ENCODE data around the gene CCNJL. TPM values are rescaled to one million over a fixed set of nuclear protein-coding genes. Genes with fewer than 3 reads are reported as not detected.

The CCNJL gene
- total RNA-seq, 1 donor from 2014 or later, result 15.7 TPM

DNA sequence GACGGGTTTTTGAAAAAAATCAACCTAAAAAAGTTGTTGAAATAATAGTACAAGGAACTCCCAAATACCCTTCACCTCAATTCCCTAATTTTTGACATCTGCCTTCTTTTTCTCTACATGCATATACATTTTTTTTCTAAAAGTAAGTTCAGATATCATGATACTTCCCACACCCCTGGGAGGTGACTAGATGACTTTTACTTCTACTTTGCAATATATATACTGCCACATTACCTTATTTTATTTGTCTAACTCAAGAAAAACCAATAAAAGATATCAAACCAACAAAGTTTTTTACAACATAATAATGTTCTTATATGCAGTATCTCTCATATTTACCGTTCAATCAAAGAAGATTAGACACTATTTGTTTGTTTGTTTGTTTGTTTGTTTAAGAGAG is 31.1 kb downstream of the CCNJL start:
- Mint-ChIP-seq H3K9me3 (ENCODE audit: unreplicated experiment) (no peaks in the 10 kb centered on the region), H3K4me3 (ENCODE audit: unreplicated experiment) (no peak overlapping the region), H3K4me1 (ENCODE audit: low read depth, unreplicated experiment) (peaks cover 8% of the 10 kb centered on the region), H3K27ac (ENCODE audit: unreplicated experiment) (no peak overlapping the region), H3K36me3 (ENCODE audit: low read depth, unreplicated experiment) (peaks cover 13% of the 10 kb centered on the region), H3K27me3 (ENCODE audit: low read depth, unreplicated experiment) (no peaks in the 10 kb centered on the region)
- no peak overlapping the region for H2AFZ ChIP-seq (ENCODE audit: low read depth, low read length)
- H3K79me2 ChIP-seq (ENCODE audit: insufficient read depth, low read length), result peaks cover 15% of the 10 kb centered on the region
- no peak overlapping the region for H3K4me2 ChIP-seq (ENCODE audit: low read length)
- H4K20me1 ChIP-seq (ENCODE audit: insufficient read depth, low read length), result peaks cover 24% of the 10 kb centered on the region
- TF ChIP-seq, protein P1, sequence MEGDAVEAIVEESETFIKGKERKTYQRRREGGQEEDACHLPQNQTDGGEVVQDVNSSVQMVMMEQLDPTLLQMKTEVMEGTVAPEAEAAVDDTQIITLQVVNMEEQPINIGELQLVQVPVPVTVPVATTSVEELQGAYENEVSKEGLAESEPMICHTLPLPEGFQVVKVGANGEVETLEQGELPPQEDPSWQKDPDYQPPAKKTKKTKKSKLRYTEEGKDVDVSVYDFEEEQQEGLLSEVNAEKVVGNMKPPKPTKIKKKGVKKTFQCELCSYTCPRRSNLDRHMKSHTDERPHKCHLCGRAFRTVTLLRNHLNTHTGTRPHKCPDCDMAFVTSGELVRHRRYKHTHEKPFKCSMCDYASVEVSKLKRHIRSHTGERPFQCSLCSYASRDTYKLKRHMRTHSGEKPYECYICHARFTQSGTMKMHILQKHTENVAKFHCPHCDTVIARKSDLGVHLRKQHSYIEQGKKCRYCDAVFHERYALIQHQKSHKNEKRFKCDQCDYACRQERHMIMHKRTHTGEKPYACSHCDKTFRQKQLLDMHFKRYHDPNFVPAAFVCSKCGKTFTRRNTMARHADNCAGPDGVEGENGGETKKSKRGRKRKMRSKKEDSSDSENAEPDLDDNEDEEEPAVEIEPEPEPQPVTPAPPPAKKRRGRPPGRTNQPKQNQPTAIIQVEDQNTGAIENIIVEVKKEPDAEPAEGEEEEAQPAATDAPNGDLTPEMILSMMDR (IDR thresholded peaks at IDR 0.05; ENCODE audit: insufficient read depth, low read depth, low read length), result no peak
- TF ChIP-seq EZH2 (IDR thresholded peaks at IDR 0.05; ENCODE audit: insufficient read depth, low read length), result no peak
- H3K4me3 ChIP-seq (ENCODE audit: insufficient read depth, low read depth, low read length), result no peak overlapping the region
- H3K27ac ChIP-seq (ENCODE audit: low read depth, low read length), result no peak overlapping the region
- H3K4me1 ChIP-seq (ENCODE audit: insufficient read depth, low read length), result no peaks in the 10 kb centered on the region
- no peaks in the 10 kb centered on the region for H3K27me3 ChIP-seq (ENCODE audit: insufficient read depth, low read length)
- DNase-seq (ENCODE audit: low read depth) (no peak), FAIRE-seq (no peak)
- H3K9ac ChIP-seq (ENCODE audit: low read length), result no peak overlapping the region
- peaks cover 9% of the 10 kb centered on the region for H3K36me3 ChIP-seq (ENCODE audit: insufficient read depth, low read length)
- no peaks in the 10 kb centered on the region for H3K9me3 ChIP-seq (ENCODE audit: insufficient read depth, low read depth, low read length)

DNA sequence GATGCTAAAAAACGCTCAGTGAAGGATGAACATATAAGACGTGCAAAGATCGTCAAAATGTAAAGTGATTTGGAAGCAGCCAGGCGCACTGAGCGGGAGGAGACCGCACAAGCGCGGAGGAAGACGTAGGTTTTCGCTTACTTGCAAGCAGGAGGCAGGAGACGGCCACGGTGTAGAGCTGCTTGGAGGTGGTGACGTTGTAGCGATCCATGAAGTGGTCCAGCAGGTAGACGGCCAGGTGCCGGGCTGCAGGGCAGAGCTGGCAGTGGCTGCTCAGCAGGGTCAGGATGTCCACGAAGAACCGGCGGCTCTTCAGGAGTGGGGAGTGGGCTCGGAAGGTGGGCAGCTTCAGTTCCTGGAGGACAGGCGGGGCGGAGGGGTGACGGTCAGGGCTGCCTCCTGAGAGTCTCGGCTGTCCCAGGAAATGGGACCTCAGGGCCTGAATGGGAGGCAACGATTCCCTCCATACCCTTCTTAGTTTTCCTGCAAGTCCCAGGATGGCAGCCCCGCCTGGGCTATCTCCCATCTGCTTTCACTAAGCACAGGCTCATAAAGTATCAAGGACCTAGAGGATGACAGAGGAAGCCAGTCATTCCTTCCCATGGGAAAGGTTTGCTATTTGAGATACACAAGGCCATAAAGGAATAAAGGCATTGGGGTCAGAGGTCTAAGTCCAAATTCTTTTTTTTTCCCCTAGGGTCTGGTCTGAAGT is 31.8 kb downstream of the CCNJL start:
- no peak overlapping the region for H3K4me2 ChIP-seq (ENCODE audit: low read length)
- no peak for FAIRE-seq
- no peak overlapping the region for H3K9ac ChIP-seq (ENCODE audit: low read length)
- H3K4me3 Mint-ChIP-seq (ENCODE audit: unreplicated experiment), result no peak overlapping the region
- TF ChIP-seq EZH2 (IDR thresholded peaks at IDR 0.05; ENCODE audit: insufficient read depth, low read length), result no peak
- TF ChIP-seq, protein P1 (IDR thresholded peaks at IDR 0.05; ENCODE audit: insufficient read depth, low read depth, low read length), result no peak
- H3K9me3 Mint-ChIP-seq (ENCODE audit: unreplicated experiment), result no peaks in the 10 kb centered on the region
- H3K4me3 ChIP-seq (ENCODE audit: insufficient read depth, low read depth, low read length), result no peak overlapping the region
- H3K4me1 Mint-ChIP-seq (ENCODE audit: low read depth, unreplicated experiment), result peaks cover 8% of the 10 kb centered on the region
- no peak overlapping the region for H3K27ac Mint-ChIP-seq (ENCODE audit: unreplicated experiment)
- H3K4me1 ChIP-seq (ENCODE audit: insufficient read depth, low read length), result no peaks in the 10 kb centered on the region
- no peak overlapping the region for H3K27ac ChIP-seq (ENCODE audit: low read depth, low read length)
- no peaks in the 10 kb centered on the region for H3K27me3 ChIP-seq (ENCODE audit: insufficient read depth, low read length)
- H3K36me3 Mint-ChIP-seq (ENCODE audit: low read depth, unreplicated experiment), result peaks cover 14% of the 10 kb centered on the region
- H3K27me3 Mint-ChIP-seq (ENCODE audit: low read depth, unreplicated experiment), result no peaks in the 10 kb centered on the region
- peaks cover 8% of the 10 kb centered on the region for H3K79me2 ChIP-seq (ENCODE audit: insufficient read depth, low read length)
- H3K36me3 ChIP-seq (ENCODE audit: insufficient read depth, low read length), result peaks cover 9% of the 10 kb centered on the region
- no peak overlapping the region for H2AFZ ChIP-seq (ENCODE audit: low read depth, low read length)
- peaks cover 17% of the 10 kb centered on the region for H4K20me1 ChIP-seq (ENCODE audit: insufficient read depth, low read length)
- no peaks in the 10 kb centered on the region for H3K9me3 ChIP-seq (ENCODE audit: insufficient read depth, low read depth, low read length)
- no peak for DNase-seq (ENCODE audit: low read depth)

DNA sequence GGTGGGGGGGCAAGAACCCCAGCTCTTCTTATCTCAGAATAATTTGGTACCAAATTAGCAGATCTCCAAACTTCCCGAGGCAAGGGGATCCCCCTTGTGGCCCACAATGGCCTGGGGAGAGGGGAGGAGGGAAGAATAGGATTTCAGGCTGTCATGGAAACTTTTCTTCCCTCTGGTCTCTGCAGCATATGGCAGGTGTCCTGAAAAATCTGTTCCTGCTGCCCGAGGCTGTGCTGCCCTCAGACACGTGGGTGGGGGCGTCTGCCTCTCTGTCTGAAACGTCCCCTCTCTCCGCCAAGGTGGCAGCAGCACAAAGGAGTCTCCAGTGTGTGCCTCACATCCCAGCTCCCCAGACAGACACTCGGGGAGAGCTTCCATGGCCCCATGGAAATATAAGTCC is 34.0 kb downstream of the CCNJL start:
- H3K27ac ChIP-seq (ENCODE audit: low read depth, low read length), result no peak overlapping the region
- Mint-ChIP-seq H3K27ac (ENCODE audit: unreplicated experiment) (no peak overlapping the region), H3K4me1 (ENCODE audit: low read depth, unreplicated experiment) (peaks cover 8% of the 10 kb centered on the region), H3K27me3 (ENCODE audit: low read depth, unreplicated experiment) (no peaks in the 10 kb centered on the region), H3K4me3 (ENCODE audit: unreplicated experiment) (no peak overlapping the region), H3K9me3 (ENCODE audit: unreplicated experiment) (no peaks in the 10 kb centered on the region), H3K36me3 (ENCODE audit: low read depth, unreplicated experiment) (peaks cover 14% of the 10 kb centered on the region)
- H4K20me1 ChIP-seq (ENCODE audit: insufficient read depth, low read length), result peaks cover 9% of the 10 kb centered on the region
- peaks cover 9% of the 10 kb centered on the region for H3K36me3 ChIP-seq (ENCODE audit: insufficient read depth, low read length)
- FAIRE-seq, result no peak
- H3K4me2 ChIP-seq (ENCODE audit: low read length), result no peak overlapping the region
- H3K9ac ChIP-seq (ENCODE audit: low read length), result no peak overlapping the region
- peaks cover 3% of the 10 kb centered on the region for H3K79me2 ChIP-seq (ENCODE audit: insufficient read depth, low read length)
- H3K4me1 ChIP-seq (ENCODE audit: insufficient read depth, low read length), result peaks cover 3% of the 10 kb centered on the region
- H3K9me3 ChIP-seq (ENCODE audit: insufficient read depth, low read depth, low read length), result no peaks in the 10 kb centered on the region
- TF ChIP-seq EZH2 (IDR thresholded peaks at IDR 0.05; ENCODE audit: insufficient read depth, low read length), result no peak
- TF ChIP-seq, protein P1 (IDR thresholded peaks at IDR 0.05; ENCODE audit: insufficient read depth, low read depth, low read length), result no peak
- H3K4me3 ChIP-seq (ENCODE audit: insufficient read depth, low read depth, low read length), result no peak overlapping the region
- no peaks in the 10 kb centered on the region for H3K27me3 ChIP-seq (ENCODE audit: insufficient read depth, low read length)
- H2AFZ ChIP-seq (ENCODE audit: low read depth, low read length), result no peak overlapping the region
- DNase-seq (ENCODE audit: low read depth), result no peak
